Gastroesophageal sphincter (tissue), 3 donors: ENCODE data around the gene NETO2.

Experiments used
- CTCF ChIP-seq, 4 experiments: fragments of 200-600 bp in 2 of 4; fragments of 450-650 bp in 2 of 4; sonication (generic) in 1 of 4; IDR thresholded peaks; one replicate each; pipeline ENCODE4 v1.5.1; 2017 to 2019; ENCODE audit warnings: antibody characterized with exemption in 4 of 4, mild to moderate bottlenecking in 2 of 4, moderate library complexity in 2 of 4
- POLR2A ChIP-seq, 2 donors: fragments of 450-650 bp; IDR thresholded peaks; one replicate each; pipeline ENCODE4 v1.6.1; 2017; ENCODE audit warnings: antibody characterized with exemption in 2 of 2, mild to moderate bottlenecking in 2 of 2, moderate library complexity in 1 of 2

GRCh38 chr16:47160422-47160821, 16.7 kb upstream of the NETO2 start:
- TF ChIP-seq CTCF (IDR thresholded peaks at IDR 0.05) (no peak), POLR2A (IDR thresholded peaks at IDR 0.05) (no peak)
